Trophoblast cell (in vitro differentiated cells and primary cell): ENCODE measurements around the gene ZNF326.

Source experiments
- DNase-seq, 2 donors: peaks; one replicate each; pipeline ENCODE4 v3.0.0-alpha.2; 2016
- H2AFZ ChIP-seq: 2 replicates; pipeline ENCODE4 v1.6.1; 2013; ENCODE audit warnings: low read length, moderate library complexity, mild to moderate bottlenecking; ENCODE audit not compliant: insufficient read depth, poor library complexity
- H2AK5ac ChIP-seq: 2 replicates; pipeline ENCODE4 v1.6.1; 2013; ENCODE audit warnings: mild to moderate bottlenecking, low read length
- H2BK120ac ChIP-seq: 2 replicates; pipeline ENCODE4 v1.6.1; 2013; ENCODE audit warnings: low read length, mild to moderate bottlenecking, moderate library complexity; ENCODE audit not compliant: insufficient read depth, poor library complexity
- H2BK12ac ChIP-seq: 2 replicates; pipeline ENCODE4 v1.6.1; 2013; ENCODE audit warnings: mild to moderate bottlenecking, low read length, moderate library complexity
- H2BK5ac ChIP-seq: 2 replicates; pipeline ENCODE4 v1.6.1; 2013; ENCODE audit warnings: low read length, low read depth, moderate library complexity, mild to moderate bottlenecking; ENCODE audit not compliant: poor library complexity
- H3K14ac ChIP-seq: 2 replicates; pipeline ENCODE4 v1.6.1; 2013; ENCODE audit warnings: mild to moderate bottlenecking, low read length
- H3K18ac ChIP-seq: 2 replicates; pipeline ENCODE4 v1.6.1; 2013; ENCODE audit warnings: mild to moderate bottlenecking, low read length
- H3K23ac ChIP-seq: 2 replicates; pipeline ENCODE4 v1.6.1; 2013; ENCODE audit warnings: low read length
- H3K27ac ChIP-seq: 2 replicates; pipeline ENCODE4 v1.5.1; 2013; ENCODE audit warnings: low read depth, mild to moderate bottlenecking, inconsistent platforms, low read length, moderate library complexity
- H3K27me3 ChIP-seq: 2 replicates; pipeline ENCODE4 v1.6.1; 2013; ENCODE audit warnings: inconsistent platforms, mild to moderate bottlenecking, low read length, moderate library complexity; ENCODE audit not compliant: insufficient read depth
- H3K36me3 ChIP-seq, 2 experiments: 1 replicate in 1 of 2; 2 replicates in 1 of 2; pipeline ENCODE4 v1.6.1; 2013; ENCODE audit warnings: low read length in 2 of 2, mild to moderate bottlenecking in 2 of 2, moderate library complexity in 1 of 2; ENCODE audit not compliant: insufficient read depth in 2 of 2, control insufficient read depth in 1 of 2
- H3K4ac ChIP-seq: 2 replicates; pipeline ENCODE4 v1.6.1; 2013; ENCODE audit warnings: low read depth, mild to moderate bottlenecking, low read length, moderate library complexity
- H3K4me1 ChIP-seq, 2 experiments: 1 replicate in 1 of 2; 2 replicates in 1 of 2; pipeline ENCODE4 v1.6.1; 2013; ENCODE audit warnings: low read length in 2 of 2, mild to moderate bottlenecking in 2 of 2, moderate library complexity in 1 of 2; ENCODE audit not compliant: insufficient read depth in 2 of 2, control insufficient read depth in 1 of 2
- H3K4me2 ChIP-seq: 2 replicates; pipeline ENCODE4 v1.6.1; 2013; ENCODE audit warnings: inconsistent platforms, mild to moderate bottlenecking, low read length, moderate library complexity
- H3K4me3 ChIP-seq: 2 replicates; pipeline ENCODE4 v1.5.1; 2013; ENCODE audit warnings: mild to moderate bottlenecking, low read depth, low read length, inconsistent platforms
- H3K79me1 ChIP-seq: one replicate; pipeline ENCODE4 v1.6.1; 2013; ENCODE audit warnings: low read length
- H3K79me2 ChIP-seq: 2 replicates; pipeline ENCODE4 v1.6.1; 2013; ENCODE audit warnings: low read length, mild to moderate bottlenecking; ENCODE audit not compliant: control insufficient read depth, insufficient read depth, poor library complexity
- H3K9ac ChIP-seq: 2 replicates; pipeline ENCODE4 v1.6.1; 2013; ENCODE audit warnings: mild to moderate bottlenecking, low read length
- H3K9me3 ChIP-seq: 2 replicates; pipeline ENCODE4 v1.6.1; 2013; ENCODE audit warnings: low read depth, mild to moderate bottlenecking, control low read depth, inconsistent platforms, low read length; ENCODE audit not compliant: insufficient read depth
- H4K12ac ChIP-seq: 2 replicates; pipeline ENCODE4 v1.6.1; 2013; ENCODE audit warnings: low read depth, mild to moderate bottlenecking, low read length, moderate library complexity
- H4K8ac ChIP-seq: 2 replicates; pipeline ENCODE4 v1.6.1; 2013; ENCODE audit warnings: low read depth, mild to moderate bottlenecking, low read length, moderate library complexity
- H4K91ac ChIP-seq: one replicate; pipeline ENCODE4 v1.6.1; 2013; ENCODE audit warnings: low read depth, mild to moderate bottlenecking, low read length, moderate library complexity
- WGBS: extraction: QIAGEN DNeasy Blood & Tissue Kit; methylation state at CpG from one replicate; pipeline ENCODE4 v1.1.7; 2013; ENCODE audit warnings: missing lambda C conversion rate; ENCODE audit not compliant: insufficient read length, insufficient coverage; ENCODE audit errors: extremely low coverage; 5-methylcytosine and 5-hydroxymethylcytosine counted together

The ZNF326 gene

DNA sequence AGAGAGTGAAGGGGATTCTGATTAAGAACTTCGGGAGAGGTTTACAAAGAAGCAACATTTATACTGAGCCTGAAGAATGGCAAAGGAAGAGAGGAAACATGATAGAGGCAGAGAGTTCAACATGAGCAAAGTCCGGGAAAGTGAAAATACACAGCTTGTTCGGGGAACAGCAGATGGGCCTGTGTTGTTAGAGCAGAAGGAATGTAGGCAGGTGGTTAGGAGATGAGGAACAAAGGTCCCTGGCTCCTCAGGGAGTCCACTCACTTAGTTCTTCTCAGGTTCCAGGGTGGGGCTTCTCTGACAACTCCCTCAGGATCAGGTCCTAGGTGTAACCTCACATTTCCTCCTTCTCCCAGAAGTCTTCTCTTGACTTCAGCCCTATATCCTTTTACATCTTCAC, 5.1 kb upstream of the ZNF326 start:
- no CpG with 5 or more reads among the region's 3 CpGs for WGBS
- H3K18ac ChIP-seq, result no peak overlapping the region
- H4K12ac ChIP-seq, result no peak overlapping the region
- H3K36me3 ChIP-seq, result no peaks in the 10 kb centered on the region
- H2BK5ac ChIP-seq, result no peak overlapping the region
- no peak overlapping the region for H3K9ac ChIP-seq
- no peak overlapping the region for H3K23ac ChIP-seq
- H3K27me3 ChIP-seq, result no peaks in the 10 kb centered on the region
- H3K9me3 ChIP-seq, result no peaks in the 10 kb centered on the region
- no peak overlapping the region for H3K14ac ChIP-seq
- no peak overlapping the region for H4K8ac ChIP-seq
- H2AFZ ChIP-seq, result no peak overlapping the region
- no peak overlapping the region for H4K91ac ChIP-seq
- peaks cover 0 to 5% of the 10 kb centered on the region in 2 experiments for H3K4me1 ChIP-seq
- H3K27ac ChIP-seq, result no peak overlapping the region
- no peak overlapping the region for H3K4me2 ChIP-seq
- no peak overlapping the region for H3K4me3 ChIP-seq
- no peaks in the 10 kb centered on the region for H3K79me2 ChIP-seq
- no peak overlapping the region for H3K4ac ChIP-seq
- no peak overlapping the region for H2AK5ac ChIP-seq
- DNase-seq, result peak; percentile 4 to 28
- H2BK120ac ChIP-seq, result no peak overlapping the region
- H2BK12ac ChIP-seq, result no peak overlapping the region
- no peaks in the 10 kb centered on the region for H3K79me1 ChIP-seq

DNA sequence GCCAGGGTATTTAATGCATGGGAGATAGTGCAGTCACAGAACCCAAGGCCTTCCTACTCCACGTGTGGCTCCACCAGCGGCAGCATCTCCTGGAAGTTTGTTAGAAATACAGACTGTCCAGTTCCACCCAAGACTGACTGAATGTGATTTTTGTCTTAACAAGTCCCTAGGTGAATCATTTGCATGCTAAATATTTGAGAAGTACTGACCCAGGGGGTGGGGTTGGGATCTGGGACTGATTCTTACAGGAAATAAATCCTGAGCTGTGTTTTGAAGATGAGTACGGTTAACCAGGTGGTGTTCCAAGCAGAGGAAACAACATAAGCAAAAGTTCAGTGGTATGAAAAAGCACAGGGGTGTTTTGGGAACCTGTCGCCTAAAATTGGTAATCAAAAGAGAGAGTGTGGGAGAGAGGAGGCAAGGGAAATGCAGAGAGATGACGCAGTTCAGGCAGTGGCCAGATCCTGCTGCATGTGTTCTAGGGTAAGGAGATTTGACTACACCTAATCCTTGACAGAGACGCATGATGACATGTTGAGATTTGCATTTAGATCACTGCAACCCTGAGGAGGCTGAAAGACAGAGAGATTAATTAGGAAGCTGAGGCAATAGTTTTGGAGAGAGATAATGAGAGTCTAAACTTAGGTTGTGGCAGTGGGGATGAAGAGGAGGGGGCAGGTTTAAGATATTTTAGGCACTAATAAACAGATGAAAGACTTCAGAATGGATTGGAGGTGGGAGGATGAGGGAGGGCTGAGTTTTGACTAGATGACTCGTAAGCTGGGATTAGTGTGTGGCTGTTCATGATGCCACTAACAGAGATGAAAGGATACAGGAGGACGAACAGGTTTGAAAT, 3.7 kb upstream of the ZNF326 start:
- DNase-seq, result no peak
- Histone ChIP-seq H3K27ac (no peak overlapping the region), H3K27me3 (no peaks in the 10 kb centered on the region), H2AK5ac (no peak overlapping the region), H3K9ac (no peak overlapping the region), H4K91ac (no peak overlapping the region), H3K23ac (no peak overlapping the region), H3K36me3 (no peaks in the 10 kb centered on the region), H3K4me3 (no peak overlapping the region), H3K4ac (no peak overlapping the region), H3K9me3 (no peaks in the 10 kb centered on the region), H3K14ac (no peak overlapping the region), H3K18ac (no peak overlapping the region), H2BK120ac (no peak overlapping the region), H3K79me1 (peaks cover 6% of the 10 kb centered on the region), H2BK5ac (no peak overlapping the region), H2BK12ac (no peak overlapping the region), H4K8ac (no peak overlapping the region), H3K4me2 (no peak overlapping the region), H3K79me2 (peaks cover 6% of the 10 kb centered on the region), H2AFZ (no peak overlapping the region), H4K12ac (no peak overlapping the region), H3K4me1 (peaks cover 0 to 5% of the 10 kb centered on the region in 2 experiments)
- no CpG with 5 or more reads among the region's 8 CpGs for WGBS

DNA sequence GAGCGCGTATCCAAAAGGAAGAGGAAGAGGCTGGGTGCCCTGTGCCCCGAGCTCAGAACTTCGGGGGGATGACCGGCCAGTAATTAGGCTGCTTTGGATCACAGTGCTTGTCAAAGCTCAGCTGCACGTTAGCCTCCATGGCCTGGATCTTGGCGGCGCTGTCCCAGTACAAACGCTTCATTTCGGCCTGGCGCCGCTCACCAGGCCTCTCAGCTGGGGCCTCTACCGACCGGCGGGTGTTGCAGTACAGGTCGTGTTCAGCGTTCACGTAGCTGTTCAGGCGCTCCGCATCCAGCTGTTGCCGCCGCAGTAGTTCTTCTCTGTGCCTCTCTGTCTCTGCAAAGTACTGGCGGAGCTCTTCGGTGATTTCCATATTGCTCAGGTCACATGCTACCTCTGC, 1.4 kb upstream of the ZNF326 start:
- H2BK5ac ChIP-seq, result no peak overlapping the region
- H2AK5ac ChIP-seq, result no peak overlapping the region
- no peak overlapping the region for H3K4me3 ChIP-seq
- no peak overlapping the region for H2BK120ac ChIP-seq
- no peak overlapping the region for H3K14ac ChIP-seq
- no peak overlapping the region for H2AFZ ChIP-seq
- peaks cover 9% of the 10 kb centered on the region for H3K79me2 ChIP-seq
- no peak for DNase-seq
- H3K23ac ChIP-seq, result no peak overlapping the region
- no CpG with 5 or more reads among the region's 24 CpGs for WGBS
- H3K9me3 ChIP-seq, result no peaks in the 10 kb centered on the region
- no peak overlapping the region for H3K4me2 ChIP-seq
- no peak overlapping the region for H3K4ac ChIP-seq
- no peak overlapping the region for H4K8ac ChIP-seq
- no peak overlapping the region for H4K91ac ChIP-seq
- H3K9ac ChIP-seq, result no peak overlapping the region
- no peak overlapping the region for H3K27ac ChIP-seq
- H3K4me1 ChIP-seq, result peaks cover 5 to 6% of the 10 kb centered on the region in 2 experiments
- H2BK12ac ChIP-seq, result no peak overlapping the region
- no peaks in the 10 kb centered on the region for H3K36me3 ChIP-seq
- H3K27me3 ChIP-seq, result no peaks in the 10 kb centered on the region
- no peak overlapping the region for H4K12ac ChIP-seq
- H3K79me1 ChIP-seq, result peaks cover 6% of the 10 kb centered on the region
- no peak overlapping the region for H3K18ac ChIP-seq

DNA sequence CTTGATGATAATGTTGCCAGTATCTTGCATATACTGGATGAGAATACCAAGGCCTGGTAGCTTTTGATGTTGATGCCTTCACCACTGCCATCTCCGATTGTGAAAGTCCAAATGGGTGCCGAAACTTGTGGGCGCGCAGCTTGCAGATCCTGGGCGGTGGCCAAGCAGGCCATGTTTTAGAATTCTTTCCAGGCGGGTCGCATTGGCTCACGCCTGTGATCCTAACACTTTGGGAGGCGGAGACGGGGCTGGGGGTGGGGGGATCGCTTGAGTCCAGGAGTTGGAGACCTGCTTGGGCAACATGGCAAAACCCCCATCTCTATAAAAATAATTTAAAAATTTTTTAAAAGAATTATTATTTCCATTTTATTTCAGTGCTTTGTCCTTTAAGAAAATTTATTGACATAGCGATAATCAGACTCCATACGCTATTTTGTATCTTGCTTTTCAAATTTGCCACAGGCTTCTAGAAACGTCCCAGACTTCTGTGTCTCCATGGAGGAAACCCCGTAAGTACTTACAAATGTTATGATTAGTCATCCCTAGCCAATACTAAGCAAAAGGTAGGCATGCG, 592 bp upstream of the ZNF326 start:
- peak overlapping the region; percentile 56 for H3K4me2 ChIP-seq
- no peak overlapping the region for H2BK12ac ChIP-seq
- no peak overlapping the region for H3K9ac ChIP-seq
- no peak overlapping the region for H3K23ac ChIP-seq
- no peak overlapping the region for H3K4ac ChIP-seq
- H3K14ac ChIP-seq, result no peak overlapping the region
- no peak overlapping the region for H3K18ac ChIP-seq
- H3K79me1 ChIP-seq, result peaks cover 6% of the 10 kb centered on the region
- no peak overlapping the region for H2BK120ac ChIP-seq
- H3K36me3 ChIP-seq, result no peaks in the 10 kb centered on the region
- no peaks in the 10 kb centered on the region for H3K27me3 ChIP-seq
- H2AFZ ChIP-seq, result peak overlapping the region; percentile 32
- peak overlapping the region; percentile 54 for H3K27ac ChIP-seq
- no peak overlapping the region for H3K4me3 ChIP-seq
- H3K4me1 ChIP-seq, result peaks cover 5 to 6% of the 10 kb centered on the region in 2 experiments
- WGBS, result no CpG with 5 or more reads among the region's 16 CpGs
- no peak for DNase-seq
- H4K8ac ChIP-seq, result peak overlapping the region; percentile 33
- no peaks in the 10 kb centered on the region for H3K9me3 ChIP-seq
- peaks cover 9% of the 10 kb centered on the region for H3K79me2 ChIP-seq
- no peak overlapping the region for H2BK5ac ChIP-seq
- H2AK5ac ChIP-seq, result no peak overlapping the region
- no peak overlapping the region for H4K12ac ChIP-seq
- peak overlapping the region; percentile 7 for H4K91ac ChIP-seq
